Measurements from ENCODE around the gene CYB561A3.
"Not testable (repeated sequence)": the region's sequence is repeated elsewhere in the genome, so short reads cannot be mapped to it uniquely, and the experiment has no call there.

Gene CYB561A3, protein sequence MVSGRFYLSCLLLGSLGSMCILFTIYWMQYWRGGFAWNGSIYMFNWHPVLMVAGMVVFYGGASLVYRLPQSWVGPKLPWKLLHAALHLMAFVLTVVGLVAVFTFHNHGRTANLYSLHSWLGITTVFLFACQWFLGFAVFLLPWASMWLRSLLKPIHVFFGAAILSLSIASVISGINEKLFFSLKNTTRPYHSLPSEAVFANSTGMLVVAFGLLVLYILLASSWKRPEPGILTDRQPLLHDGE

DNA sequence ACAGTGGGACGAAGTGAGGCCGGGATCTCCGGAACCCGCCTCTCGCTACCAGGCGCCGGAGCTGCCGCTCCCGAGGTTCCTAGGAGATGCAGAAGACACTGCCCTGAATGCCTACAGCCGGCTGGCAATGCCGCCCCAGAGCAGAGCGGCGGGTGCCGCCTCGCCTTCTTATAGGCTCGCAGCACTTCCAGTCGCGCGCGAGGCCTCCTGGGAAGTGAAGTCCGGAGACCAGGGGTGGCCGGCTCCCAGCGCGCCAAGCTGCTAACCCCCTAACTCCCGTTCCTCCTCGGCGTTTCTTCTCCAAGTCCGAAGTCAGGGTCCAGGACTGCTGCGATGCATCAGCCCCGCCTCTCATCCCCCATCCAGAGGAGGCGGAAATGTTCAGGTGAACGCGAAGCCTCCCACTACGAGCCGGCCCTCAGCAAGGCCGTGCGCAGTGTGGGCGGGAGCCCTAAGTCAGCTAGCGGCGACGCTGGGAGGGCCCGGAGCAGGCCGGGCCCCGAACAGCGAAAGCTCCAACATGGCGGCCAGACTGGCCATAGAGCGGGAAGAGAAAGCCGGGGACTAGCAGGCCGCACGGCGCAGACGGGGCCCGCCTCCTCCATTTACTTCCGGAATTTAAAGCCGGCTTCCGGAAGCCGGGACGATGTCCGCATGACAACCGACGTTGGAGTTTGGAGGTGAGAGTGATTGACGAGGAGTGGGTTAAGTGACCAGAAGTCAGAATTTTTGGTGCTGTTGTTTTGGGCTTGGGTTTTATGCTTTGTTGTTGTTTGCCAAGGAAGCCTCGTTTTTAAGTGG lies at the start of gene CYB561A3, which contains the start of gene TMEM138:
CYB561A3 (minus strand) TSS at position 142 of the 801 bp plus-strand sequence. CDS start 5,169 bp downstream, outside the sequence.
TMEM138 (plus strand) TSS at position 634 of the 801 bp plus-strand sequence. CDS start 2,017 bp downstream, outside the sequence.
- no peaks in the 10 kb centered on the region for H3K4me1 ChIP-seq (ENCODE audit: insufficient read depth, low read length)
- H3K9me3 ChIP-seq (ENCODE audit: control insufficient read depth, insufficient read depth, low read length) = no peaks in the 10 kb centered on the region
- peak within 1 kb of the TSS; percentile 98 for H3K9ac ChIP-seq (ENCODE audit: low read depth, low read length)
- peaks cover 13% of the 10 kb centered on the region for H3K36me3 ChIP-seq (ENCODE audit: insufficient read depth, low read length)

DNA sequence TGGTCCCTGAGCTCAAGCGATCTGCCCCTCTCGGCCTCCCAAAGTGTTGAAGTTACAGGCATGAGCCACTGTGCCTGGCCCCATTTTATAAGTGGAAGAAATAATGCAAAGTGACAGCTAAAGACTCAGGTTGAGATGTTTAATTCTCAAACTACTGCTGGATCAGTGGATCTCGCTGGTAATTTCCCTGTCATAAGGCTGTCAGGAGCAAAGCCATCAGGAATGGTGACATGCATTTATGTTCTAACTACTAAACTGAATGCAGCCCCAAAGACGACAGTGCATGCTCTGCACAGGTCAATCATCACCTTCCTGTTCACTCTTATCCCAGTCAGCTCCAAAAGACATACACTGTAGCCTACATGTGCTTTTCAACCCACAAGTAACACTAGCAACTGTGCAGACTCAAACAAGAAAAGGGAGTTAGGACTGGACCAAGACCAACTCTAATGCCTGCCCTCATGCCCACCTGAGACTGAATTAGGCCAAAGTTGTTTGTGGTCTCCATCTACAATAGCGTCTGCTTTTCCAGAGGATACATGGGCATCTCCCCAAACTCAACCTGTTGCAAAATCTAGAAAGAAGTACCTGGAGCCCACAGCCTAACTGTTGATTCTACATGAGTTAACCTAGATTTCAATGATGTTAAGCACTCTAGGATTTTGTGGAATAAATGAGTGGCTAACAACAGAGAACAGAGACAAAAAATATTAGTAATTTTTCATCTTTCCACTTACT lies 45.5 kb upstream of the CYB561A3 start:
- no peaks in the 10 kb centered on the region for H3K9me3 ChIP-seq (ENCODE audit: control insufficient read depth, insufficient read depth, low read length)
- H3K36me3 ChIP-seq (ENCODE audit: insufficient read depth, low read length) = peaks cover 49% of the 10 kb centered on the region
- no peak overlapping the region for H3K9ac ChIP-seq (ENCODE audit: low read depth, low read length)
- H3K4me1 ChIP-seq (ENCODE audit: insufficient read depth, low read length) = no peaks in the 10 kb centered on the region

DNA sequence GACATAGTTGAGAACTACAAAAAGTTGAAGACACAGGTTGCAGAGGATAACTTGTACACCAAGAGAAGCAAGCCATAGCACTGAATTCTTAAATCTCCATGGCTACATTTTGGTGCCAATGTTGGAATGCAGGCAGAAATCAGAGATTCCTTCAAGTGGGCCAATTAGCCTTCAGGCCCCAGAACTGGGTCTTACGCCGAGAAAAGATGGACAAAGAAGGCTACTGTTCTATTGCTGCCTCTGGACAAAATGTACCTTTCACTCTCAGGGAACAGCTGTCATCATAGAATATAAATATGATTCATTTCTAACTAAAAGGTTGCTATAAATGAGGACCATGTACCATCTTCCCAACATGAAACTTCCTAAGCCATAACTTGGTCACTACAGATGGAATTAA lies 44.4 kb upstream of the CYB561A3 start:
- Histone ChIP-seq H3K9ac (ENCODE audit: low read depth, low read length) (no peak overlapping the region), H3K9me3 (ENCODE audit: control insufficient read depth, insufficient read depth, low read length) (no peaks in the 10 kb centered on the region), H3K4me1 (ENCODE audit: insufficient read depth, low read length) (no peaks in the 10 kb centered on the region), H3K36me3 (ENCODE audit: insufficient read depth, low read length) (peaks cover 41% of the 10 kb centered on the region)

DNA sequence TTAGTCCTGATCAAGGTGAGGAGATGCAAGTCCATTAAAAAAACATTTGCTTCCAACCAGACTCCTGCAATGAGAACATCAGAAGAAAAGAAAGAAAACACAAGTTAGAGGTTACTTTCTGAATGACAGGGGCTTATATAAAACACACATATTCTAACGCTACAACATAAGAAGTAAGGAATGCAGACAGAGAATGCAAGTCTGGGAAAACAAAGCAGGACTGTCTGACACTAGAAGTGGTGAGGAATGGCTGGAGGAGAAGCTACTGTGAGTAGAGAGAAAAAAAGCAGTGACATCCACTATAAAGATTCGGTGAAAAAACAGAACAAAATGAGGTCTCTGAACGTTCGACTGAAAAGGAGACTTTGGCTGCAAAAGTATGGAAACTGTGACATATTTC lies 43.0 kb upstream of the CYB561A3 start:
- H3K9me3 ChIP-seq (ENCODE audit: control insufficient read depth, insufficient read depth, low read length) = no peaks in the 10 kb centered on the region
- peaks cover 32% of the 10 kb centered on the region for H3K36me3 ChIP-seq (ENCODE audit: insufficient read depth, low read length)
- no peaks in the 10 kb centered on the region for H3K4me1 ChIP-seq (ENCODE audit: insufficient read depth, low read length)
- H3K9ac ChIP-seq (ENCODE audit: low read depth, low read length) = no peak overlapping the region

DNA sequence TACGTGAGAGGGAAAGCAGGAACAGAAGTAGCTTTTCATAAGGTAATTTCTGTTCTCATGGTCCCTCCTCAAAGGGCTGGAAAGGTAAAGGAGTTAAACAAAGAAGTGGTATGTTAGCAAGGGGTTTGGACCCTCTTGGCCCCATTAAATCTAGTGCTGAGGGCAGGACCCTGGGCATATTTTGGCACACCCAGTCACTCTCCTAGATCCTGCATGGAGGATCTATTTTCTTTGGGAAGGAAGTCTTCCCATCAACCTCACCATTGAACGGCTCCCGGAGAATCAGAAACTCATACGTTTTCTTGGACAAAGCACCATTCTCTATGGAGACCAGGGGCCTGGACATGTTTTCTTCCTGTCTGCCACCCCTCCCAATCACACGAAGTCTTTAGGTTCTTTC lies 42.4 kb upstream of the CYB561A3 start:
- H3K9me3 ChIP-seq (ENCODE audit: control insufficient read depth, insufficient read depth, low read length) = no peaks in the 10 kb centered on the region
- H3K4me1 ChIP-seq (ENCODE audit: insufficient read depth, low read length) = no peaks in the 10 kb centered on the region
- H3K9ac ChIP-seq (ENCODE audit: low read depth, low read length) = no peak overlapping the region
- H3K36me3 ChIP-seq (ENCODE audit: insufficient read depth, low read length) = peaks cover 32% of the 10 kb centered on the region

DNA sequence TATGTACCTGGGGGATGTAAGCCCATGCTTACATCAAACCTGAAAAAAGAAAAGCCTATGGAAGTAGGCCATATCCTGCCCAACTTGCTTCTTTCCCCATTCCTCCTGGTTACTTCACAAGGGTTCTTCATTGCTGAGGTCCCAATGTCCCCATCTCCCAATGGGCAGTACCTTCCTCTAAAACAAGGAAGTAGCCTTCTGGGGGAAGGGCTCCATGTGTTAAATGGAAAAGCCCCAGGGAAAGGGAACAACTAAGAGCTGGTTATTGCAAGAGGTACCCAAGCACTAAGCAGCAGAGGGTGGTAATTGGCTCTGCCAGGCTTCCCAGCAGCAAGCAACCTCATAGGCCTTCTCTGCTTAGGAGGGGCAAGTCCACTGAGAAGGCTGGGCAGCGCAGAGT lies 42.0 kb upstream of the CYB561A3 start:
- Histone ChIP-seq H3K36me3 (ENCODE audit: insufficient read depth, low read length) (peaks cover 30% of the 10 kb centered on the region), H3K9ac (ENCODE audit: low read depth, low read length) (no peak overlapping the region), H3K4me1 (ENCODE audit: insufficient read depth, low read length) (no peaks in the 10 kb centered on the region), H3K9me3 (ENCODE audit: control insufficient read depth, insufficient read depth, low read length) (no peaks in the 10 kb centered on the region)

DNA sequence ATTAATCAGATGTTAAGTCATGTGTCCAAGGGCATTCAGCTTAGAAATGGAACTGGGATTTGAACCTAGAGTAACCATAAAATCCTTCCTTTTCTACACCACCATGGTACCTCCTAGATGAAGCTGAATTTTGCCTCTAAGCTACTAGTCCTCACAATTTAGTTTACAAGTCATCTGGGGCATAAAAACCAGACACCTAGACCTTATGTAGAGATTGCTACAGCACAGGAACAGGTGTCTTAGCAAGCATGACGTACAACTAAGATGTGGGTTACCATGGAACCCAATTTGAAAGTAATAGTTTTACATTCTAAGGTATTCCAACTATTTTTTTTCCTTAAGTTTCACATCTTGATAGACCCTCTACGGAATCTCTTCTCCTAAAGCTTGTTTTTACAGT lies 39.9 kb upstream of the CYB561A3 start:
- Histone ChIP-seq H3K9me3 (ENCODE audit: control insufficient read depth, insufficient read depth, low read length) (no peaks in the 10 kb centered on the region), H3K36me3 (ENCODE audit: insufficient read depth, low read length) (peaks cover 30% of the 10 kb centered on the region; the same call in 1 of the 2 replicates), H3K4me1 (ENCODE audit: insufficient read depth, low read length) (no peaks in the 10 kb centered on the region), H3K9ac (ENCODE audit: low read depth, low read length) (no peak overlapping the region)

DNA sequence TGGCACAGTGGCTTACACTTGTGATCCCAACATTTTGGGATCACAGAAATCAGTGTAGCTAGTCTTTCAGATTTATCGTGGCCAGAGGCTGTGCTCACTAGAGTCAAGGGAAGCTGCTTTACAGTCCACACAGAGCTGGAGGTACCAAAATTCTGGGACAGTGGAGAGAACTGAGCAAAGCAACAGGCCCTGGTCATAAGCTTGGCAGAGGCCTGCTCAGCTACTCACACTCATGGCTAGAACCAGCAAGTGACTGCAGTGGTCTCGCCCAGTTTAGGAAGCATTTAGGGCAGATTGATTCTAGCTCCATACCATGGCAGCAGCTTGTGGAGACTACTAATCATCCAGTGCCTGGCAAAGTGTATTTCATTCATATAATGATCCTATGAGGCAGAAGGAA lies 39.5 kb upstream of the CYB561A3 start:
- Histone ChIP-seq H3K9ac (ENCODE audit: low read depth, low read length) (no peak overlapping the region), H3K9me3 (ENCODE audit: control insufficient read depth, insufficient read depth, low read length) (no peaks in the 10 kb centered on the region), H3K36me3 (ENCODE audit: insufficient read depth, low read length) (peaks cover 27% of the 10 kb centered on the region; the same call in 1 of the 2 replicates), H3K4me1 (ENCODE audit: insufficient read depth, low read length) (no peaks in the 10 kb centered on the region)

DNA sequence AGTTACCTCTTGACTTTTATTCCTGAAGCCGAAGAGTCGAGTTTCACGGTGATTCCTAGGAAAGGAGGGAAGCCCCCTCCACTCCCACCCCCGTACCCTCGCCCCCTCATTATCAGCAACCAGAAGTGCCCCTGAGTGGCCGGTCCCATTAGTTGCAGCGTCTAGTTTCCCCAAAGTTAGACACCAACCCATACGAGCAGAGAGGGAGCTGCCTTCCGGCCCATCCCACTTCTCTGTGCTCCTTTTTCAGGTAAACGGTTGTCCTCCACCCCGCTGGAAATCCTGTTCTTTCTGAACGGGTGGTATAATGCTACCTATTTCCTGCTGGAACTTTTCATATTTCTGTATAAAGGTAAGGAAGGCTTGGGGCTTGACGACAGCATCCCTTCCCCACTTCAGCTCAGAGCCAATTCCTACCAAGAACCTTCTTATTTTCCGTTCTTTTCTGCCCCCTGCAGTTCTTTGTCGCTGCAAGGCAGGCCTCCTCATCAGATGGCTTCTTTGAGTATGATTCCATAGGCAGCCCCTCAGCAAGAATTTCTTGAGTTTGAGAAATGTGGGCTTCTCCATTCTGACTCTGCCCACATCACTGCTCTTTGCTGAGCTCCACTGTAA lies 31.4 kb upstream of the CYB561A3 start:
- no peaks in the 10 kb centered on the region for H3K9me3 ChIP-seq (ENCODE audit: control insufficient read depth, insufficient read depth, low read length)
- H3K9ac ChIP-seq (ENCODE audit: low read depth, low read length) = peak overlapping the region; percentile 89
- H3K4me1 ChIP-seq (ENCODE audit: insufficient read depth, low read length) = 0 out of 2 replicates have a peak, but pooled peaks cover 2% of the 10 kb centered on the region
- H3K36me3 ChIP-seq (ENCODE audit: insufficient read depth, low read length) = peaks cover 6% of the 10 kb centered on the region; the same call in 1 of the 2 replicates

DNA sequence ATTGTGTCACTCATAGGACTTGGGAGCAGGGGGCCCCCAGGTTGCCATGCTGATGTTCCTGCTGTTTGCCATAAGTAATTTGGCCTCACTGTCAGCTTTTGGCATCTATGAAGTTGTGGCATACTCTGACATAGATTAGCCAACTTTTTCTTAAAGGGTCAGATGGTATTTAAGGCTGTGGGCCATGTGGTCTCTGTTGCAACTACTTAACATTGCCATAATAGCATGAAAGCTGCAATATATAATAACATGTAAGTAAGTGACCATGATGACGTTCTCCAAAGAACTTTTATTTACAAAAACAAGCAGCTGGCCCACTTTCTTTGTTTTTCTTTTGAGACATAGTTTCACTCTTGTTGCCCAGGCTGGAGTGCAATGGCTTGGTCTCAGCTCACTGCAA lies 28.5 kb upstream of the CYB561A3 start:
- Histone ChIP-seq H3K9me3 (ENCODE audit: control insufficient read depth, insufficient read depth, low read length) (no peaks in the 10 kb centered on the region), H3K4me1 (ENCODE audit: insufficient read depth, low read length) (0 out of 2 replicates have a peak, but pooled peaks cover 2% of the 10 kb centered on the region), H3K9ac (ENCODE audit: low read depth, low read length) (no peak overlapping the region), H3K36me3 (ENCODE audit: insufficient read depth, low read length) (no peaks in the 10 kb centered on the region)

DNA sequence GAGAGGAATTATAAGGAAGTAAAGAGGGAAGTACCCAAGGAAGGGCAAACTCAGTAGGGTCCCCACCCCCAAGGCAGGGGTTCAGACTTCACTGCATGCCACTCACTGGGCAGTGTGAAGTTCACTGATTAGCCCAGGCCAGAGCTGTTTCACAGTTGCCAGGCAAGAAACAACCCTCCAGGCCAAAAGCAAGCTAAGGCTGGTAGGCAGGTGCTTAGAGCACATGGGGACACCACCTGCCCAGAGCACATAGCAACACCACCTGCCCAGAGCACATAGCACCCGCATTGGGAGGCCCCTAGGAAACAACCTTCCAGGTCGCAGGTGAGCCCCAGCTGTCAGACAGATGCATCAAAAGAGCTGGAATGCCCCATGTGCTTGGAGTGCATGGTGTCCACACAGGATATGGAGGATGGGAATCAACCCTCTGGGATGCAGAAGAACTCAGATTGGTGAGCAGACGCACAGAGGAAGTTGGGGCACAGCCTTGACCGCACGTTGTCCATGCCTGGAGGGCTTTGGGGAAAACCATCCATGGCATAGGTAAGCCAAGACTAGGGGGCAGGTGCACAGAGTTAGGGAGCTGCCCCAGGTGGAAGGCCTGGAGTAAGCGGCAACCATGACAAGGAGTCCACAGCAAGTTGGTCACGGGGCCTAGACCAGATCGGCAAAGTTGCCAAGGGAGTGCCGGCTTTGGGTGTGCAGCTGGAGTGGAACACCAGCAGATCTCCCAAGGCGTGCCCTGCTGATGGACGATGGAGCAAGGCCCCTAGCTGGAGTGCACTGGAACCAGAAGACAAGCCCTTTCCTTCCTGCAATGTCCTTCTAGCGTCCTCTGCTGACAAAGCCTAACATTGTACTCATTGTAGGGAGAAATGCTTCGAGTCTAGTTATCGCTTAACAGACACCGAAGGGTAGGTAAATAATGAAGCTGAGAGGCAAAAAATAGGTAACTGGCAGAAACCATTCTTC lies 22.9 kb upstream of the CYB561A3 start:
- no peaks in the 10 kb centered on the region for H3K4me1 ChIP-seq (ENCODE audit: insufficient read depth, low read length)
- H3K9me3 ChIP-seq (ENCODE audit: control insufficient read depth, insufficient read depth, low read length) = no peaks in the 10 kb centered on the region
- no peak overlapping the region for H3K9ac ChIP-seq (ENCODE audit: low read depth, low read length)
- no peaks in the 10 kb centered on the region for H3K36me3 ChIP-seq (ENCODE audit: insufficient read depth, low read length)

DNA sequence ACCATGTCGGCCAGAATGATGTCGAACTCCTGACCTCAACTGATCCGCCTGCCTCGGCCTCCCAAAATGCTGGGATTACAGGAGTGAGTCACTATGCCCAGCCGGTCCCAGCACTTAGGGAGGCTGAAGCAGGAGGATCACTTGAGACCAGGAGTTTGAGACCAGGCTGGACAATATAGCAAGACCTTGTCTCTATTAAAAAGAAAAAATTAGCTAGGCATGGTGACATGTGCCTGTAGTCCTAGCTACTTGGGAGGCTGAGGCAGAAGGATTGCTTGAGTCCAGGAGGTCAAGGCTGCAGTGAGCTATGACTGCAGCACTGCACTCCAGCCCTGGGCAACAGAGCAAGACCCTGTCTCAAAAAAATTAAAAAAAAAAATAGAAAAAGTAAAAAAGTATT lies 22.2 kb upstream of the CYB561A3 start:
- H3K36me3 ChIP-seq (ENCODE audit: insufficient read depth, low read length); H3K9ac ChIP-seq (ENCODE audit: low read depth, low read length); H3K9me3 ChIP-seq (ENCODE audit: control insufficient read depth, insufficient read depth, low read length); H3K4me1 ChIP-seq (ENCODE audit: insufficient read depth, low read length): not testable (repeated sequence)

DNA sequence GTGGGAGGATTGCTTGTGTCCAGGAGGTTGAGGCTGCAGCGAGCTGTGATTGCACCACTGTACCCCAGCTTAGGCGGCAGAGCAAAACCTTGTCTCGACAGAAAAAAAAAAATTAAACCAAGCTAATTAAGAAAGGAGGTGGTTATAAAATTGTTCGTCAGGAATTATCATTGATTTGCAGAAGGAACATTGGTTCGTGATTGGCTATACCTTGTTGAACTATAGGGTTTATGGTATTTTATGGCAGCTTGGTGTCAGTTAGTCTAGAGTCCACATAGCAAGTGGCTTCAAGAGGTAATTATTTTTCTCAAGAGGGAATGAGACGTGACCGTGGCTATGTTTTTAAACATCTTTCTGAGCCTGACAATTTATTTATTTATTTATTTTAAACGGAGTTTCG lies 19.2 kb upstream of the CYB561A3 start:
- Histone ChIP-seq H3K9me3 (ENCODE audit: control insufficient read depth, insufficient read depth, low read length) (no peaks in the 10 kb centered on the region), H3K4me1 (ENCODE audit: insufficient read depth, low read length) (no peaks in the 10 kb centered on the region), H3K36me3 (ENCODE audit: insufficient read depth, low read length) (no peaks in the 10 kb centered on the region), H3K9ac (ENCODE audit: low read depth, low read length) (no peak overlapping the region)

All from ES-I3 (cell line).